Panc1 (cell line): Measurements from ENCODE around the gene ABI3BP.

Source experiments
- SIN3A ChIP-seq: IDR thresholded peaks from 2 replicates; pipeline ENCODE4 v1.6.1; 2012; ENCODE audit warnings: low read depth, mild to moderate bottlenecking, low read length, moderate library complexity, borderline replicate concordance; ENCODE audit not compliant: insufficient read depth
- TF ChIP-seq, protein P1 (sequence below): fragments of 450-650 bp; IDR thresholded peaks from 2 replicates; pipeline ENCODE4 v1.5.1; 2017; ENCODE audit warnings: mild to moderate bottlenecking

DNA sequence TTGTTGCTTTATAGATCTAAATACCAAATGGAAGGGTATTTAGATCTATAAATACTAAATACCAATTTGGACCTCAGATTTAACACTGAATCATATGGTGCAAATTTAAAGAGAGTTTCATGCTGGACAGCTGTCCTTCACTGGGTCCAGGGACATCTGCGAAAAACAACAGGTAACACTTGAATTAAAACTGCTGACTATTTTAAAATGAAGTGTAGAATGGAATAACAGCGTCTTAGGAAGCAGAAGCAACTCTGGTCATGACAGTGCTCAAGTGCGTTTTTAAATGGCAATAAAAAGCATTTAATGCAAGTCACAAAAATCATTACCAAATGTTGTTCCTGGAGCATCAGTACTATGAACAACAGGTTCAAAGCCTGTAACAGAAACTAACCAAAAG lies 177.6 kb downstream of the ABI3BP start:
- TF ChIP-seq, protein P1, sequence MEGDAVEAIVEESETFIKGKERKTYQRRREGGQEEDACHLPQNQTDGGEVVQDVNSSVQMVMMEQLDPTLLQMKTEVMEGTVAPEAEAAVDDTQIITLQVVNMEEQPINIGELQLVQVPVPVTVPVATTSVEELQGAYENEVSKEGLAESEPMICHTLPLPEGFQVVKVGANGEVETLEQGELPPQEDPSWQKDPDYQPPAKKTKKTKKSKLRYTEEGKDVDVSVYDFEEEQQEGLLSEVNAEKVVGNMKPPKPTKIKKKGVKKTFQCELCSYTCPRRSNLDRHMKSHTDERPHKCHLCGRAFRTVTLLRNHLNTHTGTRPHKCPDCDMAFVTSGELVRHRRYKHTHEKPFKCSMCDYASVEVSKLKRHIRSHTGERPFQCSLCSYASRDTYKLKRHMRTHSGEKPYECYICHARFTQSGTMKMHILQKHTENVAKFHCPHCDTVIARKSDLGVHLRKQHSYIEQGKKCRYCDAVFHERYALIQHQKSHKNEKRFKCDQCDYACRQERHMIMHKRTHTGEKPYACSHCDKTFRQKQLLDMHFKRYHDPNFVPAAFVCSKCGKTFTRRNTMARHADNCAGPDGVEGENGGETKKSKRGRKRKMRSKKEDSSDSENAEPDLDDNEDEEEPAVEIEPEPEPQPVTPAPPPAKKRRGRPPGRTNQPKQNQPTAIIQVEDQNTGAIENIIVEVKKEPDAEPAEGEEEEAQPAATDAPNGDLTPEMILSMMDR = no peak
- TF ChIP-seq SIN3A = no peak
